ENCODE data around the gene LRMDA.
"Not testable (repeated sequence)": the region's sequence is repeated elsewhere in the genome, so short reads cannot be mapped to it uniquely, and the experiment has no call there.

The LRMDA gene

GRCh38 chr10:75723319-75723980, 292.0 kb downstream of the LRMDA start:
- DNase-seq: no peak

DNA sequence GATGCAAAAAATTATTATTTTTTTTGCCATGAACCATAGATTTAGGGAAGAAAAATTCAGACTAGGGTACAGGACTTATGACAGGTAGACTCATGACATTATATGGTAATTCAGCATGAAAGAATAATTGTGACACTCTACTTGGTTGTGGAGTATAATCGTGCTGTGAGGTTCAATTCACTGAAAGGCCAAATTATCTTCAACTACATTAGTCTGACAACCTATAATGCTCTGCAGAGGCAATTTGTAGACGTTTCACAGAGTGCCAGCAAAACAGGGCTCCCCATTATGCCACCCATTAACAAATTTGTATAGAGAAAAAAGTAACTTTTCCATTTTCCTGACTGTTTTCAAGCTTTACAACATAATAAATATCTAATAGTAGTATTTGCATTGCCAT, 292.6 kb downstream of the LRMDA start:
- DNase-seq: no peak

- DNase-seq: no peak
These were observed 295.4 kb downstream of the LRMDA start for GRCh38 chr10:75726522-75727483.

GRCh38 chr10:75730847-75731246, 299.4 kb downstream of the LRMDA start:
- no peak for DNase-seq

DNA sequence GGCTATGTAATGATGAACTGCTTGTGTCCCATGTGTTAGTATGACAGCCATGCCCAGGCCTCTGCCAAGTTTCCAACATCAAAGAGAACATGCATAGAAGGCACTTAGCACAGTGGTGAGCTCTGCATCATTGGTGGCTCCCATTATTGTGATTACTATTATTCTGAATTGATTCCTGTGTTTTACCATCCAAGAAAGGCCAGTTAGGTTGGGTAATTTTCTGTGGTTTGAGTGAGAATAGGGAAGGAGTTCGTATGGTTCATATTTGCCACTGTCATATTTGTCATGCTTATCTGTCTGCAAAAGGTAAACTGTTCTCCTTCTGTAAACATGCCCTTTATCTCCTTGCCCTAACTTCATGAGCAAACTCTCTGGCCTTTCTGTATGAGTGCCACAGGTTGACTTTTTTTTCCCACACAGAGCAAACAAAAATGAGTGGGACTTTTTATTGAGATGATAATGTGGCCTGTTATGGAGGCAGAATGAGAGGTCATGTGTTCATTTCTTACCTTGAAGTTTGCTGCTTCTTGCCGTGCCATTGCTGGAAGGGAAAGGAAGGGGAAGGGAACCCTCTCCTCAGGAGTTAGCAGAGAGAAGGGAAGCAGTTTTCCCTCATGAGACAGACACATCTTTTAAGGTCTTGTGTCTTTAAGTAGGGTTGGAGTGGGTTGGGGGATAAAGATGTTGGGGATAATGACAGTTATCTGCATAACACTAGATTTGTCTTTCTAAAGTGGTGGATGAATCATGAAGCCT, 301.9 kb downstream of the LRMDA start:
- DNase-seq: no peak

GRCh38 chr10:75736151-75736640, 304.8 kb downstream of the LRMDA start:
- no peak for DNase-seq

DNA sequence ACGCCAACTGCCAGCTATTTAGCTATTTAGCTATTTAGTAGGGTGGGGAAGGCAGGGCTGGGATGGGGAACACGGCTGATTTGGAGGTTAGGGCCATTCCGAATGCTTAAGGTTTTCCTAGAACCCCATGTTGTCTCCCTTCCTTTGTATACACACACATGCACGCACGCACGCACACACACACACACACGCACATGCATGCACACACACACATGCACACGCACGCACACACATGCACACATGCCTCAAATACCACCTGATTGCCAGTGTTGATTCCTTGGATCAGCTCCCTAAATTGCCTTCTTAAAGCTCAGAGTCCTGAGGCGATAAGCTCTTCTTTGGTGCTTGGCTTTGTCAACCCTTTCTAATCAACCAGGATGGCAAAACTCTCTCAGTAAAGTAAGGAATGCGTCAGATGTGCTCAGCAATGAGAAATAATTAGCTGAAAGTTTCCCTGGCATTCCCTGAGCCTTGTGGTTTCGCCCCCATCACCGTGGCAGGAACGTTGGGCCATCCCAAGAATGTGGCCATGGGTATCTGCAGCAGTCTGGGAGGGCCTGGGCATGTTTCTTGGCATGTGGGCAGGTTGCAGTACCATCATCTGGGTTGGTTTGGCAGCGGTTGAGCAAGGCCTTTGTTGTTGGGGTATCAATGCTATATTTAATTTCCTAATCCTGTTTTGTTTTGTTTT, 305.6 kb downstream of the LRMDA start:
- DNase-seq: no peak

- DNase-seq: no peak
These were observed 306.1 kb downstream of the LRMDA start for GRCh38 chr10:75737580-75737949.

GRCh38 chr10:75738924-75739323, 307.5 kb downstream of the LRMDA start:
- no peak for DNase-seq

- no peak for DNase-seq
These were observed 308.2 kb downstream of the LRMDA start for GRCh38 chr10:75739414-75740143.

DNA sequence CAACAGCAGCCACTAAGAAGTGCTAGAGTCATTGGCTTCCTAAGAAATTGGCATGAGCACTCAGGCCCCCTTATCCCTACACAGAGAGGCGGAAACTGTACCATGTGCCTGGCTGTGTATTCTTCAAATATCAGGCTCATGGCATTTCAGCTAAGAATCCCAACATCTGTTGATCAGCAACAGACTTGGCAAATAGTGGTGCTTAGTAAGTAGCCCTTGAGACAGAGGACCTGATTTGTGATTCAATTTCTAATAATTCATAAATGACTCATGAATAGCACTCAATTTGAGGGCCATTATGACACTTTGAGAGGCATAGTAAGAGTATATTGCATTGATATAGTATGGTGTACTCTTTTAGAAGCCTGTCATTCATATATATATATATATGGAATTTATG, 309.1 kb downstream of the LRMDA start:
- no peak for DNase-seq

- DNase-seq: no peak
These were observed 310.9 kb downstream of the LRMDA start for GRCh38 chr10:75742355-75742754.

GRCh38 chr10:75743291-75743778, 311.9 kb downstream of the LRMDA start:
- DNase-seq: no peak

DNA sequence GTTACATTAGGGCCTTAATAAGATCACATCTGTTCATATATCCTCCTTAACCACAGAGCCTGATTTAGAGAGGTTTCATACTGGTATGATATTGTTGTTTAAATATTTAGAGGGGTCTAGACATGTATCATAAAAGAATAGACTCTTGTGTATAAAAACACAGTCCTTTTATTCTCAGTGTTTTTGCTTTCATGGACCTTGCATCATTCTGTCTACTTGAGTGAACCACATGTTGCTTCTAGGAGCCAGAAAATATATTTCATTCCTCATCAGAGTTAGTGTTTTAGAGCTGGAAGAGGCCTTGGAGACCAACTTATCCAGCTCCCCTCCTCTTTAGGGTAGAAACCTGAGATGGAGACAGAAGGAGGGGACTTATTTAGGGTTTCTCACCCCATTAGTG, 312.8 kb downstream of the LRMDA start:
- DNase-seq: no peak

DNA sequence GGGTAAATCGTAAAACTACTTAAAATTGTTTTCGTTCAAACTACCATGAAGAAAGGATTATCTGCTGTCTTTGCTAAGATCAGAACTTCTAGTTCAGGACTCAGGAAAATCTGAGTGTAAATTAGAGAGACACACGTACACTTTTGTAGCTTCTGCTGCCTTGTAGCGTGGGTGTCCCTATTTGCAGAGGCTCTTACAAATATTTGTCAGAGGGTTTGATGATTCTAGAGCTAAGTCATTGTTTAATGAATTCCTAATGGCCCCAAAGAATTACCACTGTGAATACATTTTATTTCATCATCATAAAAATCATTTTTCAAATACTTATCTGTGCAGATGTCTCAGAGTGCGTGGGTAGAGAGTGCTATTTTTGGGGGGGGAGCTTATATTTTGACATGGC, 314.9 kb downstream of the LRMDA start:
- DNase-seq: no peak

DNA sequence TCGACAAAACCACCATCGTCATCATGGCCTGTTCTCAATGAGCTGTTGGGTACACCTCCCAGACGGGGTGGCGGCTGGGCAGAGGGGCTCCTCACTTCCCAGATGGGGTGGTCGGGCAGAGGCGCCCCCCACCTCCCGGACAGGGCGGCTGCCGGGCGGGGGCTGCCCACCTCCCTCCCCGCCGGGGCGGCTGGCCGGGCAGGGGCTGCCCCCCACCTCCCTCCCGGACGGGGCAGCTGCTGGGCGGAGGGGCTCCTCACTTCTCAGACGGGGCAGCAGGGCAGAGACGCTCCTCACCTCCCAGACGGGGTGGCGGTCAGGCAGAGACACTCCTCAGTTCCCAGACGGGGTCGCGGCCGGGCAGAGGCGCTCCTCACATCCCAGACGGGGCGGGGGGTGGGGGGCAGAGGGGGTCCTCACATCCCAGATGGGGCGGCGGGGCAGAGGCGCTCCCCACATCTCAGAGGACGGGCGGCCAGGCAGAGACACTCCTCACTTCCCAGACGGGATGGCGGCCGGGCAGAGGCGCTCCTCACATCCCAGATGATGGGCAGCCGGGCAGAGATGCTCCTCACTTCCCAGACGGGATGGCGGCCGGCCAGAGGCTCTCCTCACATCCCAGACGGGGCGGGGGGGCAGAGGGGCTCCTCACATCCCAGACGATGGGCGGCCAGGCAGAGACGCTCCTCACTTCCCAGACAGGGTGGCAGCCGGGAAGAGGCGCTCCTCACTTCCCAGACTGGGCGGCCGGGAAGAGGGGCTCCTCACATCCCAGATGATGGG, 318.9 kb downstream of the LRMDA start:
- DNase-seq: not testable (repeated sequence)

DNA sequence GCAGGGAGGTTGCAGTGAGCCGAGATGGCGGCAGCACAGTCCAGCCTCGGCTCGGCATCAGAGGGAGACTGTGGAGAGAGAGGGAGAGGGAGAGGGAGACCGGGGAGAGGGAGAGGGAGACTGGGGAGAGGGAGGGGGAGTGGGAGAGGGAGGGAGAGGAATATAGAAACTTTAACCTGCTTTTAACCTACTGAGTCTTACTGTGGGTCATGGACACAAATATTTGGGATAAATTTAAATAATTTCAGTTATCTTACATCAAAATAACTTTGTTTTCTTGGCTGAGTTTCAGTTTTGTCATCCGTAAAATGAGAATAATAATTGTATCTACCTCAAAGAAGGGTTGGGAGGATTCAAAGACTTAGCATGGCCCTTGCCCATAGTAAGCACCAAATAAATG, 319.8 kb downstream of the LRMDA start:
- no peak for DNase-seq

- no peak for DNase-seq
These were observed 322.2 kb downstream of the LRMDA start for GRCh38 chr10:75753621-75754020.

- DNase-seq: no peak
These were observed 322.8 kb downstream of the LRMDA start for GRCh38 chr10:75754096-75754831.

DNA sequence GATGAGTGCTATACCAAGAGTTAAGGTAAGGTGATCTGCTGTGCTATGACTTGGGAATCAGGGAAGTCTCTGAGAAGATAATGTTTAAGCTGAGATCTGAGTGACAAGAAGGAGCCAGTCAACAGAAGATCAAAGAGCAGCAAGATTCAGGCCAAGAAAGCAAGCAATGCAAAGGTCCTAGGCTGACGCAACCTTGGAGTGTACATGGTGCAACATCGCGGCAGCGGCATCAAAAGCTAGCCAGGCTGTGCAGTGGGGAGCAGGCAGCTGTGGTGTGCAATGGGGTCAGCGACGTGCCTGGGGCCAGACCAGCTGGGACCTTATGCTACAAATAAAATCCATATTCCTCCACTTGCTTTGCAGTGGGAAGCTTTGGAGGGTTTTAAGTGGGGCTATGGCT, 324.1 kb downstream of the LRMDA start:
- no peak for DNase-seq

Measured in CD4-positive, alpha-beta T cell treated with Interleukin-10 for 1 hour (primary cell).